Omental fat pad (tissue), 4 donors: ENCODE results near the gene ME2. TPM values are rescaled to one million over a fixed set of nuclear protein-coding genes. Genes with fewer than 3 reads are reported as not detected.

Experiments used
- ATAC-seq: fragments of 150-250 bp; one replicate; pipeline ENCODE4 v1.9.1; 2016; ENCODE audit warnings: mild to moderate bottlenecking, moderate library complexity; ENCODE audit not compliant: low FRiP score
- DNase-seq: peaks from one replicate; pipeline ENCODE4 v3.0.0-alpha.2; 2019; ENCODE audit warnings: low spot score
- CTCF ChIP-seq, 3 donors: fragments of 450-650 bp; IDR thresholded peaks; one replicate each; pipeline ENCODE4 v1.5.1; 2016 to 2017; ENCODE audit warnings: antibody characterized with exemption in 3 of 3, mild to moderate bottlenecking in 3 of 3, moderate library complexity in 2 of 3
- total RNA-seq, 4 donors: library from RNA; depleted of rRNA; stranded (reverse); fragments of >200 nt; gene quantifications; one replicate each; pipeline ENCODE4 v1.1.0, GENCODE V29; 2016

ME2 gene
- total RNA-seq, 4 donors from 2014 or later, result 35.7 to 75.4 (median 43.2) TPM

DNA sequence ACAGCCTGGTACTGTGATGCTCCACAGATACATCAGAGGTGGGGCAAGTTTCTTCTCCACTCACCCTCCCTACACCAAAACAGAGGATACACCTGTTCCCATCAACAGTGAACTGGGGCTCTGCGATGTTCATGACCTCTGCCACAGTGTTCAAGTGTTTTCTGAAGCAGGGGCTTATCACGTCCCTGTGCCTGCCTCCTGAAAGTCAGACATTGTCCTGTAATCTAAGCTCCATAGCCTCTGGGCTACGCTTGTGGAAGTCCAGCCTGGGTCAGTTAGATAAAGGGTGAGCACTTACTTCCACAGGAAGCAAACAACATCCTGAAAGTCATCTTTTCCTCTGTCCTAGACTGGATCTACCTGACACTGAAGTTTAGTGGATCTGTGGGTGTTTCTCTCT, 38.9 kb upstream of the ME2 start:
- no peak for ATAC-seq
- no peak for TF ChIP-seq CTCF (IDR thresholded peaks at IDR 0.05)
- no peak for DNase-seq

DNA sequence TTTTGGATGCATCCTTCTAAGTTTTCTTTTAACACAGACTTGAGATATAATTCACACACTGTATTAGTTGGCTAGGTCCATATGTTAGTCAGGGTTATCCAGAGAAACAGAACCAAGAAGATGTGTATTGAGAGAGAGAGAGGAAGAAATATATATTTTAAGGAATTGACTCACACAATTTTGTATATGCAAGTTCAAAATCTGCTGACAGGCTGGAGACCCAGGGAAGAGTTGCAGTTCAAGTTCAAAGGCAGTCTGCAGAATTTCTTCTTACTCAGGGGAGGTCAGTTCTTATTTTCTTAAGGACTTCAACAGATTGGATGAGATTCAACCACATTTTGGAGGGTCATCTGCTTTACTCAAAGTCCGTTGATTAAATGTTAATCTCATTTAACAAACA, 36.1 kb upstream of the ME2 start:
- no peak for TF ChIP-seq CTCF (IDR thresholded peaks at IDR 0.05)
- DNase-seq (no peak), ATAC-seq (no peak)

GRCh38 chr18:50844554-50844953, 34.4 kb upstream of the ME2 start:
- TF ChIP-seq CTCF (IDR thresholded peaks at IDR 0.05), result no peak
- DNase-seq (no peak), ATAC-seq (no peak)

DNA sequence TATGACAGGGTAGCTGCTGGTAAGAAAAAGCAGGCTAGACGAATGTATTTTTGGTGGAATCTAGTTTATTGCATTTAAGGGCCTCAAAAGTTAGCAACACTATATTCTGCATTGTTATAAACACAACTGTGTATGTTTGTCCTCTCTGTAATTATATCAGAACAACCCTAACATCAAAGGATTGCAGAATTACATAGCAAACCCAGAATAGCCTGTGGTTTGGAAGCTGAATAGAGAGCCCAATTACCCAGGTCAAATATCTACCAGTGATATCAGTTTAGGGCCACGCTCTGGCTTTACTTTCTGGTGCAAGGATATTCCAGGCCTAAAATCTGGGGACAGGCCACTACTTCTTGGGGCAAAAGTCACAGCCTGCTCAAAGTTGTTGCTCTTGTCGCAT, 34.0 kb upstream of the ME2 start:
- ATAC-seq, result peak; percentile 42
- TF ChIP-seq CTCF (IDR thresholded peaks at IDR 0.05), result no peak
- DNase-seq, result no peak

GRCh38 chr18:50847192-50847591, 31.7 kb upstream of the ME2 start:
- no peak for TF ChIP-seq CTCF (IDR thresholded peaks at IDR 0.05)
- ATAC-seq, result peak; percentile 55
- DNase-seq, result no peak

GRCh38 chr18:50848061-50848551, 30.8 kb upstream of the ME2 start:
- TF ChIP-seq CTCF (IDR thresholded peaks at IDR 0.05), result no peak
- no peak for DNase-seq
- no peak for ATAC-seq

GRCh38 chr18:50848991-50849390, 29.9 kb upstream of the ME2 start:
- ATAC-seq (no peak), DNase-seq (no peak)
- TF ChIP-seq CTCF (IDR thresholded peaks at IDR 0.05), result no peak
